HG02973 (cell line): ENCODE data around the gene PGM5.

Experiments
- ATAC-seq: cut with Tn5 transposase; IDR thresholded peaks from one replicate; pipeline ENCODE4 v1.9.1; 2021; ENCODE audit warnings: moderate library complexity; ENCODE audit not compliant: unreplicated experiment

Gene PGM5

DNA sequence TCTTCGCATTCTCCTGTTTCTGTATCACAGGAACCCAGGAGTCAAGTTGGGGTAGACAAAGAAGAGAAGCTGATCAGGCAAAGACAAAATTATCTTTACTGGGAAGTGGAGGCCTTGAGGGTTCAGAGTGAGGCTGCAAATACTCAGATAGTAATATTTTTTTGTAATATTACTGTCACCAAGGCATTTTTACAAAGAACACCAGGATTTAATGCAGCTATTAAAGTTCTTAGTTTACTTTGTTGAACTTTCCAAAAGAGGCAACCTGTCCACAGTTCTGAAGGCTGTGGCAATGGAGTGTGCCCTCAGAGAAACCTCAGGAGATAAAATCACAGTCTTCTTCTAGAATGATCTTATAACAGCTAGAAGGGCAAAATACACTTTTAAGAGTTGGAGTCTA, 74.9 kb downstream of the PGM5 start:
- ATAC-seq, result no peak

DNA sequence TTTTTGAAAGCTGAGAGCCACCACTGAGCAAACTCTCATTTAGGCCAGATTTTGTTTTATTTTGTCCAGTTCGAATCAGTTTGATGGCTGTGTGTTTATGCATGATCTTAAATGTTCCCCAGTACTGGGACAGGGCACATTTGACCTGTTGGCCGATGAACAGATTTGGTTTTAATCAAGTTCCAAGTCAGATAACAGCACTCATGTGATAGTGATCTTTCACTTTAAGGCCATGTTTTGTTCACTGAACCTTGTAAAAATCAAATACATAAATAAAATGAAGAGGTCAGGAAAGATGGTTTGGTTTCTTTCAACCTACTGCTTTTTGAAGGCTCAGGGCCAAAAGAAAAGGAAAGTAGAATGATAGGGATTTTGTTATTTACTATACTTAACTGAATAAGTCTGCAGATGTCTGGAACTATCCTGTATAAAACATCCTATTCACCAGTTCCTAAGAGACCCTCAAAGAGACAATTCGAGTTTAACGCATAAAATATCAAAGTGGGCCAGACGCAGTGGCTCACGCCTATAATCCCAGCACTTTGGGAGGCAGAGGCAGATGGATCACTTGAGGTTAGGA, 77.2 kb downstream of the PGM5 start:
- ATAC-seq, result no peak

DNA sequence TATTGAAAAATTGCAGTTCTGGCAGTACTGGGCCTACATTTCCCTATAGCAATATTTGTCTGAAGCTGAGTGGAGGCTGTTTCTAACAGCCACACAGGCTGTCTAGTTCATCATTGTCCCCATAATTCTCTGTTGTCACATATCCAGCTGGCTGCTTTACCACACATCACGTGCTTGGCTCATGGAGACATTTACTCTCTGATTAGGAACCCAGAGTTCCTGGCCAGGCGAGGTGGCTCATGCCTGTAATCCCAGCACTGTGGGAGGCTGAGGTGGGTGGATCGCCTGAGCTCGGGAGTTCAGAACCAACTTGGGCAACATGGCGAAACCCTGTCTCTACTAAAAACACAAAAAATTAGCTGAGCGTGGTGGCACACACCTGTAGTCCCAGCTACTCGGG, 81.4 kb downstream of the PGM5 start:
- no peak for ATAC-seq

DNA sequence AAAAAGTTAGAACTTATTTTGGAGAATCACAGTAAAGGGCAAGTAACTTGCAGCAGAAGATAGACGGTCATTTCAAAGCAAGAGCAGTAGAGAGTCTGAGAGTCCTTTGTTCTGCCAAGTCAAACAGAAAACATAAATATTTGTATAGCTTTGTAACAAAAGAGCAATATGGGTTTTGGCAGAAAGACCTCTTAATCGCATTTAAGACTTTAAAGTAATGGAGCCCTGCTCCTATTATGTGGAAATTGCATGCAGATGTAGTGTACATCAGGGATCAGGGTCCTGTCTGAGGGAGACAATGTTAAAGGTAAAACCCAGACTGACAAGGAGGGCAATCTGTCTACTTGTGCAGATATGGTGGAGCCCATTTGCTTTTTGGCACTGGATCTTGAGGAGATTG, 87.2 kb downstream of the PGM5 start:
- no peak for ATAC-seq

DNA sequence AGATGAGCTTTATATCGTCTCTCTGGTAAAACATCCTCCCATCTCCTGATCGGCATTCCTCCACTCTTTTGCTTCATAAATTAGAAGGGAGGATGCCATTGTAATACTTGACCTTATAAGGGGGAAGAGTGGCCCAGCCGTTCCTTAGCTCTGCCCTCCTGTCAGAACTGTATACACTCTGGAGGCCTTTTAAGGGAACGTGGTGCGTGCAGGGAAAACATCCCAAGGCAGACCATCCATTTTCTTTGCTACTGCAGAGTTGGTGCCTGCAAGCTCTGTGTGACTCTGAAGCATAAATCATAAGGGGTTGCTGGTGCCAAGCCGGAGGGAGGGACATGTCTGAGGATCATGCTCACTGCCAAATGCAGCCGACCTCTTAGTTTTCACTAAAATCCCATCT, 90.4 kb downstream of the PGM5 start:
- no peak for ATAC-seq

DNA sequence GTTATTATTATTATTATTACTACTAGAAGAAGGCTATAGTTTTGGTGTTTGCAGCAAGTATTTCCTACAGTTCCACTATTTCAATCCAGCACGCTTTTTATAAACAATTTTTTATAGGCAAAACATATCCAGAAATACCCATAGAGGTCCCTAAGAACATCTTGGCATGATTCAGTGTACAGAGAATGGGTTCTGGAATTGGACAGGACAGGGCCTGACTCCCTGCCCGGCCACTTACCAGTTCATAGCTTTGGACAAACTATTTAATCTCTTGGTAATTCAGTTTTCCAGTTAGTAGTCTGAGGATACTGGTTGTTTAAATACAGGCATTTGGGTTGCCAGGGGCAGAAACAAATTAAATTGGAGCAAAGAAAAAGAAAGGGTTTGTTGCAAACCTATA, 91.2 kb downstream of the PGM5 start:
- ATAC-seq, result no peak

DNA sequence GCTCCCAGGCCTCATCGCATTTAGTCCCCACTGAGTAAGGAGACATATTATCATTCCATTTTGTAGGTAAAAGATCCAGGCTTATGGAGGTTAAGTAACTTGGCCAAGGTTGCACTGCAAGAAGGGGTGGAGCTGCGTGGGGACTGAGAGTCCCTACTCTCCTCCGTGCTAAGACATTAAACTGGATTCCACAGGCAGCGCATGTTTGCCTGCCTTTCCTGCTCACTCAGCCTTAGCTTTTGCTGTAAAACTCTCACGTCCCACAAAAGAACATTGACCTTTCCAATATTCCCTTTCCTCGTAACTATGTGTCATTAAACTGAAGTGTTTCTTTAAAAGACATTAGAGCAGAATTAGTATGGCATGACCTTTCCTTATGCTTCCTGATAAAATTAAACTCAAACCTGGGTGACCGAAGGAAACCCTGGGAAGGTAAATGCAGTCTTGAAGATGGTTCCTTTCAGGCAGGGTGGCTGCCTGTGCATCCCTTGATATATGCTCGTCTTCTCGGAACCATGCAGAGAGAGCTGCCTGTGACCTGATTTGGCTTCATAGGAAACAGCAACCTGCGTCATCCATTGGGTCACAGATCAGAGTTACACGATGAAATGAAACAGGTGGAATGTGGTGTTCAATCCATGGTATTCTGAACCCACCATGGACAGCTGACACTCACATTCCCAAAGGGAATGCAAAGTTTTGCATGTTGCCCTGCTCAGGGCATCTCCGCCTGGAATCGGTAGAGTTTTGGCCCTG, 98.3 kb downstream of the PGM5 start:
- no peak for ATAC-seq

DNA sequence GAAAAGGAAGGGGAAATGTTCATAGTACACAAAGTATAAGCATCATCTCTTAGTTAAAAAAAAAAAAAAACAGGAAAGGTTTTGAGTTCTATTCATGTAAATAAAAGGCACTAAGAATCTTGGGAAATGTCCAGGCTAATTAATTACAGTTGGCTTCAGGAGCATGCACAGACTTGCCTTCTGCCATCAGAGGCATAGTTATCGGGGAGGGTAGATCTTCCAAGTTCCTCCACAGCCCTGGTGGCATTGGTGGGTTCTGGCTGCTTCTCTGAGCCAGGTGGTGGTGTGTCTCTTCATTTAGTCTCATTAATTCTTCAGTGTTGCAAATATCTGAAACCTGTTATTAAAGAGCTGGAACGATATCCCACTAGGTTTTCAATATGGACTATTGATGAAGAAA, 99.0 kb downstream of the PGM5 start:
- ATAC-seq, result no peak

DNA sequence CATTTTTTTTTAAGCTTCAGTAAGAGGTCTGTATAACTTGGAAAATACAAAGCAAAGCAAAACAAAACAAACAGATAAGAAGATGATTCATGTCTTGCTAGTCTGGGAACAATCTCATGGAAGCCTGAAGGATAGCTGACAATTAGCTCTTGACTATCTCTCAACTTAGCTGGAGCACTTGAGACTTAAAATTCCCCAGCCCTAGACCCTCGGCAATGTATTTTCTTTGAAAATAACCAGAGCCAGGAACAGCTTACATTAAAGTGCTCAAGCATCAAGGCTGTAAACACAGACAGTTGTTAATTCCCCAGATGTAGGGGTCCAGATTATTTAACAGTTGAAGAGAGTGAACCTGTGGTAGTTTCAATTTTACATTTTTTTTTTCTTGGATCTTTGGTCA, 101.4 kb downstream of the PGM5 start:
- ATAC-seq, result no peak

DNA sequence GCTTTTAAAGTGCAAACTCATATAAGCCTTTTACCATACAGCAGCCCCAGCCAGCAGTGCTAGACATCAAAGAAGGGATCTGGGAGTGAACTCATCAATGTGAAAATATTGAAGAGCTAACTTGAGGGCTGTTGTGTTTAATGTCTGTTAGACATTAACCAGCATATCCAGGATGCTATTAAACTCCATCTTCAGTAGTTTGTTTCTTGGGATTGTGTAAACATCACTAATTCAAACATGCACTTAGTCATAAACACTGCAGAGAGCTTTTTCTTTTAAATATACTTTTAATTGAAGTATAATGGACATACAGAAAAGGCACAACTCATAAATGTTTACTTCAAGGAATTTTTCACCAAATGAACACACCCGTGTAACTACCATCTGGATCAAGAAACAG, 102.5 kb downstream of the PGM5 start:
- no peak for ATAC-seq

DNA sequence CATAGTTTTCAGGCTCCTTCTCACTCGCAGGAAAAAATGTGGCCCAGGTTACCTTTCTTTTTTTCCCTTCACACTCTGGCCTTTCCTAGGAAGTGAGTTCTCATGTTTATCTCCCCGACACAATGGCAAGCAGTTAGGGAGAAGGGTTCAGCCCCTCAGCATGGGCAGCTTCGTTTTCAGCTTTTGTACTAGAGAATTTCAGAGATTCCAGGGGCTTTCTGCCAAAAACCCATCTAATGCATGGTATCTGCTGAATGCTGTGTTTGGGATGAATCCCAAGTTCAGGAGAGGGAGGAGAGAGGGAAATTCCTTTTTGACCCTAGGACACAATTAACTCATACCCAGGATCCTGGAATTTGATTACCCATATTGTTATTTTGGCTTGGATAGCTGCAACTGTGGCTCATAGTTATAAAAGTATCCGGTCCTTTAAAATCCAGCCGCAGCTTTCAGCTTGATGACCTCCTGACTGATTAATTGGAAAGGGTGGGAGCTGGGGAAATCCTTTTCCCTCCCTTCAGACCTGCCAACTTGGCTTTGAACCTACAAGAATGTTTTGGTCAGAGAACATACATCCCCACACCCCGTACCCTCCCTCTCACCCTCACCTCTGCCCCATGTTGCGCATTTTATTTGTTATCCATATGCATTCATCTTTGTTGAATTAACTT, 105.8 kb downstream of the PGM5 start:
- no peak for ATAC-seq

DNA sequence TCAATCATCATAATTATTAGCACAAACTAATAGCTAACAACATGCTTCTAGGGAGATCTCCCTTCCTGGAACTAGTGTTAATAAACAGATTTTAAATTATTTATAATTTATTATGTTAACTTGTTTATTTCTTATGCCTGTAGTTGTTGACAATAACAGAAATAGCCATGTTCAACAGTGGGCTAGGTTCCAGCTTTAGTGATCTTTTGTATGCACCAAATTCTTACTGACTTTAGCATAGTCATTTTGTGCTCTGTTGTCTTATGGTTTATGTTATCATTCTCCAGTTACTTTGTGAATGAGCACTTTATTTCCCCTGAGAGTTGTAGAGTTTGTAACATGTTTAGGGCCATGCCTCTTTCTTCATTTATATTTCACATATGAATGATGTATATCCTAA, 113.7 kb downstream of the PGM5 start:
- ATAC-seq, result no peak

DNA sequence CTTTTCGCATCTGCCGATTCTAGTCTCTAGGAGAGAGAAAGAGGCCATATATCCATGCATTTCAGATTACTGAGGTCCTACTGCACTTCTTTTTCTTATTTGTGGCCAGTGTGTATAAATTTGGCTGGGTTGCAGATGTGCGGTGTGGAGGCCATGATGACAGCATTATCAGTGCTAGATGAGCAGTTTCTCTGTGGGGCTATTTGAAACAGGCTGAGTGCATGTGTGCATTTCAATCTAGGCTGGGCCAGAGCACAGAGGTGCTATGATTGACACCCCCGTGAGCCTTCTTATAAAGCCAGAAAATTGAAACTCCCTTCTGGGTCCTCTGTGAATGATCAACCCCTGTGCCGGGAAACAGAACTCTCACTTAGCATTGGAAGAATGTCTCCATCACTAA, 114.2 kb downstream of the PGM5 start:
- ATAC-seq, result no peak

DNA sequence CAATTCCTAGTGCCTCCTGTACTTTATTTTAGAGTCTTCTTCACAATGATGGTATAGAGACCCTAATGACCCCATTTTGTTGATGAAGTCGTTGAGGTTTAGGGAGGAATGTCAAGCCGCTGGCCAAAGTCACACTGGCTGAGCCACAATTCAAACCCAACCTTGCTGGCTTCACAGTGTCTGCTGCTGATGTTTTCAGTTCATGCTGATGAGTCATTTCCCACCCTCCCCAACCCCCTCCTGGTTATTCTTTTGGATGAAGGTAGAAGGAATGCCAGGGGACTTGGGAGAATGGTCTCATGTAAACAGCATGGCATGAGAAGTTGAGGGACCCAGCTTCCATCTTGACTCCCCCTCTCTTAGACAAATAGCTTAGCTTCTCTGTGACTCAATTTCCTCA, 115.7 kb downstream of the PGM5 start:
- no peak for ATAC-seq

DNA sequence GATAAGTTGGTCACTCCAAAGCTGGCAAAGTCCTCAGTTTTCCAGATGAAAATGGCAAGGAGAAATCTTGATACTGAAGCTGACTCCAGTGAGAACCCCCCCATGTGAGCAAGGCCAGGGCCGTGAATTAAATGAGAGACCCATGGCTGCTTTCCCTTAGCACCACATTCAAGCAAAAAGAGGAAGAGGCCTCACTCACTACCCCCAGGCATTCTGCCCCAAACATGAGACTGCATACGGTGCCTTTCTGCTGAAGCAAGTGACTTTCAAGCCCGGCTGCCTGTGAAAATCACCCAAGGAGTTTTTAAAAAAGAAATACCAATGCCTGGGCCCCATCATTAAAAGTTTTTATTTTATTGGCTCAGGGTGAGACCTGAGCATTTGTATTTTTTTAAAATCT, 117.4 kb downstream of the PGM5 start:
- no peak for ATAC-seq

DNA sequence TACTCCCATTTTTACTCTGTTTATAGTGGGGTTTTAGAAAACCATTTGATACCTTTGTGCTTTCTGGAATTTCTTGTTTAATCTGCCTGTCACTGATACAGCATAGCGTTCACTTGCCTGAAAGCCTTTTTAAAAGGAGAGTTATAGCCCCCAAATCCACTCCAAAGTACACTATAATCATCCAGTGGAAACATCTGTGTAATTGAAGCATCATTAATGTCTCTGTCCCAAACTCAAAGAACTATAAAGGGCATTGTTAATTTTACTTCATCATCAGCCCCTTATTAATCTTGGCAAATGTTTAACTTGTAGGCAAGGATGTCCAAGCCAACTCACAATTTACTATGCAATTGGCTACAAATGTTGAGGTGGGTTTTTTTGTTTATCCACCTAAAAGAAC, 120.0 kb downstream of the PGM5 start:
- ATAC-seq, result no peak

DNA sequence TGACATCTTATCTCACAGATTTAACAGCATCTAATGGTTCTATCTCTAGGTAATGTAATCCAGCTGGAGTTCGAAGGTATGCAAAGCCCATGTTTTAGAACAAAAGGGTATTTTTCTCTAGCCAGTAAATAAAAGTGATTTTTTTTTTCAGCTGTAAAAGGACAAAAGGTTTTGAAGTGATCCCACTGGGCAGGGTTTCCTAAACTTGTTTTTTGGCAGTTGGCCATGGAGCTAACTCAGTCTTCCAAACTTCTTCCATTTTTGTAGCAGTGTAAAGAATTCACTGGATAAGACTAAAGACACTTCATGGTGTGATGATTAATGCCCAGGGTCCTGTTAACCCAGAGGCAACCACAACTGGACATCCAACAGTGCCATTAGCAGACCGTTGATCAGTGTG, 120.4 kb downstream of the PGM5 start:
- no peak for ATAC-seq

DNA sequence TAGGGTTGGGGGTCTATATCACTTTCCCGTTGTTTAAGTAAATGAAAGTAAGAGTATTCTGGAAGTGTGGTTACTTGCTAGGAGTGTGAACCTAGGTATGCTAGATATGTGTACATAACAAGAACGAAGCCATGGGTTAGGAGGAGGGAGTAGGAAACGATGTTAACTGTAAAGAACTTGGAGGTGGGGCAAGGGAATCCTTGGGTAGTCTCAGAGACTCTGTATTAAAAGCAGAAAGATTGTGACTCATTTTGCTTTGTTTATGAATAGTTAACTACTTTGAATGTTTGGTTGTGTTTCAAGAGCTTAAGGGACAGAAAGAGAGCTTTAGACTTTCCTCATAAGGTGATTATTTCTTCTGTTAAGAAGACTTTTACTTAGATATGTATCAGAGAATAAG, 124.4 kb downstream of the PGM5 start:
- ATAC-seq, result no peak

DNA sequence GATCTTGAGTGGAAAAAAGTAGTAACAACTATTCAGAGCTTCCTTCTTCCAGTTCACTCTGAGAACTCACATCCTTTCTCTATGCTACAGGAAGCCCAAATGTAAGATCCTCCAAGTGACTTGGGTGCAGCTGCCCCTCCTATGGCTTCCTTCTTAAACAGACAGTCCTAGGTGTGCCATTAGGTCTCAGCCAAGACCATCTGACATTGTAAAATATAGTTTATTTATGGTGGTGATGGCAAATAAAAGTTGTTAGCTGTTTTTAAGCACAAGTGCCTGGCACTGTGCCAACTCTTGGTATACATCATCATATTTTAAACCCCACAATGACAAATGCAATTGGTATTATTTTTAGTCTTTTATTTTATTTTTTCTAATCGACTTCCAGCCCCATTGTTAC, 126.1 kb downstream of the PGM5 start:
- ATAC-seq, result no peak

DNA sequence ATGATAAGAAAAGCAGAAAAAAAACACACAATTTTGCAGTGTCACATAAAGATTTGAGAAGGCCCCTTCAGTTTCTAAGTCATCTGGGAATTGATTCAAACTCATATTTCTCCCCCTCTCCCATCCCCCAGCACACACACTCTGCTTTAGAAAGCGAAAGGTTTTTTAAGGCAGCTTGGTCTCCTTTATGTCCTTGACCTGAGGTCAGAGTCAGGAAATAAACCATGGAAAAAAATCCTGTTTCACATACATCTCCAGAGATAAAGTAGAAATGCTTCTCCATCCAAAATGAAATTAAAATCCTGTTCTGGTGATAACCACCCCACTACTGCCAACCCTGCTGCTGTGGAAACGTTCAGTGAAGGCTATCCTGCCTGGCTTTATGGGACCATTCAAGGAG, 131.7 kb downstream of the PGM5 start:
- no peak for ATAC-seq

DNA sequence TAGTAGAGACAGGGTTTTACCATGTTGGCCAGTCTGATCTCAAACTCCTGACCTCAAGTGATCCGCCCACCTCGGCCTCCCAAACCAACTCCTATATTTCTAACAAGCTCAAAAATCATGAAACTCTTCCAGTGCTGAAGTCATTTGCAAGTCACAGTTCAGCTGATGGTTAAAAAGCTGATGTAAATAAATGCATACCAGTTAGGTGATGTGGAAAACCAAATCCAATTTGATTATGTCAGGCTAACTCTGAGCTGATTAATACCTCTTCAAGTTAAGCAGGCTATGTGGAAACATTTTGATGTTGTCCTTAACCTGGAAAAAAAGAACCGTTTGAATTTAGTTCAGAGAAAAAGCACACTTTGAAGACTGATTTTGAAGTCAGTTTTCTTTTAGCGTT, 133.2 kb downstream of the PGM5 start:
- ATAC-seq, result no peak

DNA sequence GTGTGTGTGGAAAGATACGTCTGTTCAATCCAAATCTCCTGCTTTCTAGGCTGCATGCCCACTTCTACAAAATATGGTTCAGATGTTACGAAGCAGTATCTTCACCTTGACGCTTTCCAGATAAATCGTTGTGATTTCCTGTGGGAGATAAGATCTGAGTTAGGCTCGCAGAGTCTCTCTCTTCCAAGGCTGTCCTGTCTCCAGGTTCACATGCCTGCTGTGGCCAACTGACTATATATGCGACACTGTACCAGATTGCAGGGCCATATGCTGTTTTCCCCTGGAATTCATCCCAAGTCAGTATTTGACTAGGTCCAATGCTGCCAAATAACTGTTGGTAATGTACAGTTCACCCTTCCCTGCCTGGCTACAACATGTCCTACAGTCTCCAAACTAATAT, 136.4 kb downstream of the PGM5 start:
- no peak for ATAC-seq

DNA sequence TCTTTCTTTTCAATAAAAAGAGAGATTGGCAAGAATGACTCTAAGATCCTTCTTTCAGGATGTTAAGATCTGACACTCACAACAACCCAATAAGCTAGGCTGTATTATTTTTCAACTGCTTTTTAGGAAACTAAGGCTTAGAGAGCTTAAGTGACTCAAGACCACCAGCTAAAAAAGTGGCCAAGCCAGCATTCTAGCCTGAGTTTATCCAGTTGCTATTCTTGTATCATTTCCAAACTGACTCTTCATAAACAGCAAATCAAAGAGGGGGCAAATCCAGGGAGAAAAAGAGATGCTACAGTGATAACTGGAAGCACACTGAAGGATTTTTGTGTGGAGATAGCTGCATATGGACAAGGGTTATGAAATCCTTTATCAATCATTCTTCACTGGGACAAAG, 137.1 kb downstream of the PGM5 start:
- ATAC-seq, result no peak
